Subcutaneous adipose tissue (tissue), 4 donors: ENCODE results near the gene ABCC1. TPM values are rescaled to one million over a fixed set of nuclear protein-coding genes. Genes with fewer than 3 reads are reported as not detected.

Experiments
- total RNA-seq, 4 donors: library from RNA; depleted of rRNA; stranded (reverse); fragments of >200 nt; gene quantifications; one replicate each; pipeline ENCODE4 v1.1.0, GENCODE V29; 2016
- TF ChIP-seq, protein P1 (sequence below): fragments of 450-650 bp; IDR thresholded peaks from one replicate; pipeline ENCODE4 v1.5.1; 2016; ENCODE audit warnings: low read depth, mild to moderate bottlenecking, control low read depth, antibody characterized with exemption, moderate library complexity

The ABCC1 gene
- total RNA-seq, 4 donors from 2014 or later: 16.1 to 23.6 (median 22.1) TPM

GRCh38 chr16:16013812-16014211 lies 64.4 kb downstream of the ABCC1 start:
- TF ChIP-seq, protein P1, sequence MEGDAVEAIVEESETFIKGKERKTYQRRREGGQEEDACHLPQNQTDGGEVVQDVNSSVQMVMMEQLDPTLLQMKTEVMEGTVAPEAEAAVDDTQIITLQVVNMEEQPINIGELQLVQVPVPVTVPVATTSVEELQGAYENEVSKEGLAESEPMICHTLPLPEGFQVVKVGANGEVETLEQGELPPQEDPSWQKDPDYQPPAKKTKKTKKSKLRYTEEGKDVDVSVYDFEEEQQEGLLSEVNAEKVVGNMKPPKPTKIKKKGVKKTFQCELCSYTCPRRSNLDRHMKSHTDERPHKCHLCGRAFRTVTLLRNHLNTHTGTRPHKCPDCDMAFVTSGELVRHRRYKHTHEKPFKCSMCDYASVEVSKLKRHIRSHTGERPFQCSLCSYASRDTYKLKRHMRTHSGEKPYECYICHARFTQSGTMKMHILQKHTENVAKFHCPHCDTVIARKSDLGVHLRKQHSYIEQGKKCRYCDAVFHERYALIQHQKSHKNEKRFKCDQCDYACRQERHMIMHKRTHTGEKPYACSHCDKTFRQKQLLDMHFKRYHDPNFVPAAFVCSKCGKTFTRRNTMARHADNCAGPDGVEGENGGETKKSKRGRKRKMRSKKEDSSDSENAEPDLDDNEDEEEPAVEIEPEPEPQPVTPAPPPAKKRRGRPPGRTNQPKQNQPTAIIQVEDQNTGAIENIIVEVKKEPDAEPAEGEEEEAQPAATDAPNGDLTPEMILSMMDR: no peak

GRCh38 chr16:16014329-16015224 lies 65.2 kb downstream of the ABCC1 start:
- TF ChIP-seq, protein P1: no peak

DNA sequence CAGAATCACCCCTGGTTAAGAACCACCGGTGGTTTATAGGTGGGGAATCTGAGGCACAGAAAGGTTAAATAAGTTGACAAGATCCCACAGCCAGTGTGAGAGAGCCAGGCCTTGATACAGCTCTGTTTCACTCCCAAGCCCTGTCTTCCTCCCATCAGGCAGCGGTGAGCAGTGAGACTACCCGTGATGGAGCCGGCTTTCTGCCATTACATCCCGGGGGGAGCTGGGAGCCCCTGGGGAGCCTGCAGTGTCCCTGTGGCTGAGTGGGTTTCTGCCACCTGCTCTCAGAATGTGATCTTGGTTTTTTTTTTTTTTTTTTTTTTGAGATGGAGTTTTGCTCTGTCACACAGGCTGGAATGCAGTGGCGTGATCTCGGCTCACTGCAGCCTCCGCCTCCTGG lies 66.4 kb downstream of the ABCC1 start:
- TF ChIP-seq, protein P1: no peak

- TF ChIP-seq, protein P1: no peak
Observed at GRCh38 chr16:16016388-16016964, 67.1 kb downstream of the ABCC1 start.

DNA sequence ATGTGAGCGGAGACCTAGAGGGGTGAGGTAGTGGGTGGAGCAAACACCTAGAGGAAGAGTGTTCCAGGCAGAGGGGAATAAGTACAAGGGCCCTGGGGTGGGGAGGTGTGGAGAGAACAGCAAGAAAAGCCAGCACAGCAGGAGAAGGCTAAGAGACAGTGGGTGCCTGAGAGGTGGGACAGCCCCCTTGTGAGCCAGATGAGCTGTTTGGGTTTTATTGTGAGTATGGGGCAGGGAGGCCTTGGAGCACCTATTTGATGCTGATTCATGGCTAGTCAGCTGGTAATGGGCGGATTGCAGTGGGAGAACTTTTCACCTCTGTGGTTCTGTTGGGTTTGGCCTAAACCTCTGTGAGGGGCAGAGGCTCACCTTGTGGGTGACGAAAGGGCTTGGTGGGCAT lies 68.4 kb downstream of the ABCC1 start:
- TF ChIP-seq, protein P1: no peak

GRCh38 chr16:16018705-16019104 lies 69.3 kb downstream of the ABCC1 start:
- TF ChIP-seq, protein P1: no peak

GRCh38 chr16:16019488-16019887 lies 70.1 kb downstream of the ABCC1 start:
- TF ChIP-seq, protein P1: no peak
